Left kidney (tissue), 2 donors: ENCODE results near the gene CCND1. TPM values are rescaled to one million over a fixed set of nuclear protein-coding genes. Genes with fewer than 3 reads are reported as not detected.
"Not testable (repeated sequence)": the region's sequence is repeated elsewhere in the genome, so short reads cannot be mapped to it uniquely, and the experiment has no call there.

Source experiments
- DNase-seq: peaks from one replicate; pipeline ENCODE4 v3.0.0-alpha.2; 2013
- polyA plus RNA-seq: library from polyadenylated mRNA; unstranded; fragments of 120-200 nt; gene quantifications from one replicate; pipeline ENCODE4 v1.2.1, GENCODE V29; 2013; ENCODE audit not compliant: insufficient read length

CCND1 gene
- polyA plus RNA-seq, 1 donor, result 132 TPM

DNA sequence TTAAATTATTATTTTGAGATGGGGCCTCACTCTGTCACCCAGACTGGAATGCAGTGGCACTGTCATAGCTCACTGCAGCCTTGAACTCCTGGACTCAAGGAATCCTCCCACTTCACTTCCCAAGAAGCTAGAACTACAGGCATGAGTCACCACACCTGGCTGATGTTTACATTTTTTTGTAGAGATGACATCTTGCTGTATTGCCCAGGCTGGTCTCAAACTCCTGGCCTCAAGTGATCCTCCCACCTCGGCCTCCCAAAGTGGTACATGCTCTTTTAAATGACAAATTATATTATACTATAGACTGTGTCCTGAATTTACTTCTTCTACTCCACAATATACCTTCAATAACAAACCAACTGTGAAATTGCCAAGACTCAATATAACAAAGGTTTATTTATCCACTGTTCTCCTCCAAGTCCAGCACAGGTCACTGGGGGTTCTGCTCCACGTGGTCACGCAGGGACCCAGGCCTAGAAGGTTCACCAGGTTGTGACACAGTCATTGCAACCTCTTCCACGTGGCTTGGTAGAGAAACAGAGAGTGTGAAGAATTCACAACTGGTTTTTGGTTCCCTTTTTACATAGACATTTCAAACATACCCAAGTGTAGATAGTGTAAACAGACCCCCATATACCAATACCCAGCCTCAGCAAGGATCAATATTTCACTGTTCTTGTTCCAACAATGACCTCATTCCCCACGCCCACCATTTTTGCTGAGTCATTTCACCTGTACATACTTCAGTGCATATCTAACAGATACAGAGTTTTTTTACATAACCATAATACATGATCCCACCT is 47.2 kb downstream of the CCND1 start:
- DNase-seq, result not testable (repeated sequence)

GRCh38 chr11:69689484-69690319 is 48.7 kb downstream of the CCND1 start:
- DNase-seq, result no peak

DNA sequence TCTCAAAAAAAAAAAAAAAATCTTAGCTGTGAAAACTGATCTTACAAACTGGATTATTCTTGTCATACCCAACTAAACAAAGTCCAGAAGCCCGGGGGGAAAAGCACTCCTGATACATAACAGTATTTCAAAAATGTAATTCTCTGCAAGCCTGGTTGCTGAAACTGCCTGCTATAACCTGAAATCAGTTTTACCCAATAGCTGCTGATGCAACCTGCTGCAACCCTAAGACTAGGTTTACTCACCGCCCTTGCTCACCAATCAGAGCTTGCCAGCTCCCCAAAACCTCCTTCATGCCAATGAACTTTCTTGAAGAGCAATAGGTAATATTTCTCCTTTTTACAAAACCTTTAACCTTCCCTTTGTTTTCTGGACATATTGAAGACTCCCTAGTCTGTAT is 50.5 kb downstream of the CCND1 start:
- DNase-seq, result no peak

DNA sequence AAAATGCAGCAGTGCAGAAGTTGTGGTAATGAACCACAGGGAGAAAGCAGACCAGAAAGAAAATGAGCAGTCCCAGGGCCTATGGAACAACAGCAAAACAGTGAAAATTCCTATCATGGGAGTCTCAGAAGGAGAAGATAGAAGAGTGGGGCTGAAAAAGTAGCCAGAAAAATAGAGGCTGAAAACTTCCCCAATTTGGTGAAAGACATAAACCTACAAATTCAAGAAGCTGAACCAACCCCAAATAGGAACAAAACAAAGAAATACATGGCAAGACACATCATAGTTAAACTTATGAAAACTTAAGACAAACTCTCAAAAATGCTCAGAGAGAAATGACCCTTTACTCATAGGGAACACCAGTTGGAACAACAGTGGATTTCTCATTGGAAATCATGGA is 51.5 kb downstream of the CCND1 start:
- DNase-seq, result no peak

GRCh38 chr11:69694781-69695180 is 53.8 kb downstream of the CCND1 start:
- DNase-seq, result no peak

DNA sequence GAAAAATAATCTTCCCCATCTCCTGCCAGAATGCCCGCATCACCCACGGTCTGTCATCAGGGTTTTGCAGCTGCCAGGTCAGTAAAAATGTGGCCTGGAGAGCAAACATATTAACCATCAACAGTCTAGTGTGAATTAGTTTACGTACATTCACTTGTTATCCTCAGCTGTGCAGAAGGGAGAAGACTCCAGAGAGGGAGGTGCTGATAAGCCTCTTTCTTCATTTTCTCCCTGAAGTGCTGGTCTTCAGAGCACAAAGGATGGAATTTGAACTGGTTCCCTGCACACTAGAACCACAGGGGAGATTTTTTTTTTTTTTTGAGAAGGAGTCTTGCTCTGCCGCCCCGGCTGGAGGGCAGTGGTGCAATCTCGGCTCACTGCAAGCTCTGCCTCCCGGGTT is 54.6 kb downstream of the CCND1 start:
- DNase-seq, result no peak

- DNase-seq, result not testable (repeated sequence)
Measured at GRCh38 chr11:69695995-69696394, 55.0 kb downstream of the CCND1 start.

GRCh38 chr11:69696749-69697468 is 56.0 kb downstream of the CCND1 start:
- DNase-seq, result no peak

GRCh38 chr11:69697469-69697843 is 56.5 kb downstream of the CCND1 start:
- no peak for DNase-seq

DNA sequence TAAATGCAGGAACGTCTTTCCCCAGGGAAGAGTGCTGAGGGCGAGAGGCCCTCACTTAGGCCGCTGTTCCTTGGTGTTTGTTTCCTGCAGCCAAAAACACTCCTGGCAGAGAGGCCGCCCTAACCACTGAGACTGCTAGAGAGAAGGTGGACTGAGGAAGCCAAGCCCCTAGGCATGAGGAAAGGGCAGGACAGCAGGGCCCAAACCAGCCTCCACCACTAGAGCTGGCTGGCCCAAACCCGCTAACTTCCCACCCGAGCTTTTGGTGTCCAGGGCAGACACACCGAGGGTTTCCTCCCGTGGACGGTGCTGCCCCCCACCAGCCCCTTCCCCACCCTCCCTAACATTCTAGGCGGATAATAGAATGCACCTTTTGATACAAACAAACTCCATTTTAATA is 56.9 kb downstream of the CCND1 start:
- DNase-seq, result no peak

GRCh38 chr11:69698362-69698761 is 57.4 kb downstream of the CCND1 start:
- no peak for DNase-seq

- DNase-seq, result no peak
Measured at GRCh38 chr11:69699213-69699612, 58.3 kb downstream of the CCND1 start.

GRCh38 chr11:69700278-69701140 is 59.6 kb downstream of the CCND1 start:
- peak; percentile 81 for DNase-seq

DNA sequence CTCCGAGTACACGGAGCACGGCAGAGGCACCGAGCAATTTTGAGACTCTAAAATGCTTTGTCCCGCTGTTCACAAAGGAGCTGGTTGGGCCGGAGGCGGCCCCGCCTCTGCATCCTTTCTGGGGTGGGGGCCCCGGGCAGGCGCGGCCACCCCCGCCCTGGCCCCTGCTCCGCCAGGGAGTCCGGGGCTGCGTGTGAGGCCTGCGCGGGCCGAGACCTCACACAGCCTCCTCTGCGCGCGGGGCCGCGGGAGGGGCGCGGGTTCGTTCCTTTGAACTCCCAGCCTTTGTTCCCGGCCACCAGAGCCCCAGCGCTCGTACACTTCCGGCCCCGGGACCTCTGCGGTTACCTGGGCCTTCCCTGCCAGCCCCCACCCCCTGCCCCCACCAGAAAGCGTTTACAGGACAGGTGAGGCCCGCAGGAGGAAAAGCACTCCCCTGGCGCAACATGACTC is 61.3 kb downstream of the CCND1 start:
- no peak for DNase-seq

- no peak for DNase-seq
Measured at GRCh38 chr11:69702769-69703452, 62.0 kb downstream of the CCND1 start.

DNA sequence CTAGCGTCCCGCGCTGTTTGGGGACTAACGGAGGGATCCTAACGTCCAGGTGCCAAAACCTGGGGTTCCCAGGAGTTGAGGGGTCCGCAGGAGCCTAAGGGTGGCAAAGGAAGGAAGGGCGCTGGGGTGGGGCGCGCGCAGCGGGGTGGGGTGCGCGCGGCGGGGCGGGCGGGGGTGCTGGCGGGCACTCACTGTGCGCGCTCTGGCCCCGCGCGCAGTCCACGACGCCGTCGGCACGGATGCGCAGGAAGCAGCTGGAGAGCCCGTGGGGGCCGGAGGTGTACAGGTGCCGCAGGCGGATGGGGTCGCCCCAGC is 62.5 kb downstream of the CCND1 start:
- DNase-seq, result no peak

Other genes starting within 250 kb of the CCND1 start
- gene LINC01488, start 159.5 kb upstream of the CCND1 start, polyA plus RNA-seq, result not detected
- gene LTO1, start 34.2 kb downstream of the CCND1 start, polyA plus RNA-seq, result 36.9 TPM
- 0.67 TPM for gene FGF19, start 62.9 kb downstream of the CCND1 start, polyA plus RNA-seq
- gene FGF4, start 134.2 kb downstream of the CCND1 start, polyA plus RNA-seq, result not detected
- gene FGF3, start 178.3 kb downstream of the CCND1 start, polyA plus RNA-seq, result not detected